GM12878 (cell line): ENCODE measurements around the gene PLPP3. TPM values are rescaled to one million over a fixed set of nuclear protein-coding genes. Genes with fewer than 3 reads are reported as not detected.

Experiments used
- FOXK2 ChIP-seq: fragments of 450-650 bp; IDR thresholded peaks from 2 replicates; pipeline ENCODE4 v1.6.1; 2017; ENCODE audit warnings: mild to moderate bottlenecking, moderate library complexity
- HDAC6 ChIP-seq: fragments of 200-600 bp; sonication (generic); IDR thresholded peaks from one replicate; pipeline ENCODE4 v1.8.0; 2017; ENCODE audit warnings: antibody characterized with exemption; ENCODE audit not compliant: unreplicated experiment
- STAT3 ChIP-seq: IDR thresholded peaks from 2 replicates; pipeline ENCODE4 v1.6.1; 2011; ENCODE audit warnings: low read depth, low read length, improper control_type of control experiment
- TARDBP ChIP-seq: IDR thresholded peaks from 2 replicates; pipeline ENCODE4 v1.6.1; 2016; ENCODE audit warnings: borderline replicate concordance
- TCF12 ChIP-seq: IDR thresholded peaks from 2 replicates; pipeline ENCODE4 v1.6.1; 2011; ENCODE audit warnings: low read depth, mild to moderate bottlenecking, low read length
- ZBTB40 ChIP-seq: fragments of 450-650 bp; IDR thresholded peaks from 2 replicates; pipeline ENCODE4 v1.6.1; 2016; ENCODE audit warnings: mild to moderate bottlenecking, moderate library complexity, borderline replicate concordance
- ZZZ3 ChIP-seq: IDR thresholded peaks from 2 replicates; pipeline ENCODE4 v1.6.1; 2011; ENCODE audit warnings: low read depth; ENCODE audit not compliant: control insufficient read depth, insufficient read length
- polyA plus RNA-seq, 11 experiments: library from polyadenylated mRNA; depleted of rRNA in 4 of 11; unstranded in 6 of 11; stranded (reverse) in 5 of 11; fragments of >200 nt; fragmentation: Nextera tagmentation in 4 of 11; fragmentation: Illumina TruSeq in 1 of 11; extraction: Ambion mirVana in 4 of 11; extraction: Trizol in 1 of 11; gene quantifications; 1 replicate in 1 of 11; 2 replicates in 10 of 11; pipeline versions ENCODE4 v1.2.1 to v1.2.3, GENCODE V29; 2011 to 2016; ENCODE audit warnings: inconsistent platforms in 2 of 11, missing spikeins in 2 of 11, low read depth in 1 of 11
- total RNA-seq, 4 experiments: library from RNA; depleted of rRNA in 3 of 4; stranded (reverse); fragments of >200 nt in 3 of 4; fragmentation: Illumina TruSeq in 1 of 4; extraction: Trizol in 1 of 4; gene quantifications; 2 replicates each; pipeline versions ENCODE4 v1.2.1 to v1.2.3, GENCODE V29; 2013 to 2021
- TF ChIP-seq, protein P1 (sequence below): fragments of 450-650 bp; IDR thresholded peaks from 2 replicates; pipeline ENCODE4 v1.6.1; 2017; ENCODE audit warnings: mild to moderate bottlenecking, low read depth, inconsistent platforms; ENCODE audit not compliant: poor library complexity, severe bottlenecking

The PLPP3 gene
- total and polyA plus RNA-seq, 10 of the 15 experiments (the other 5 are each of a cell fraction or from before 2014, with no cell fraction given) = 6.4 to 26.8 (median 9.5) TPM

- TF ChIP-seq ZBTB40 (no peak), ZZZ3 (no peak), HDAC6 (no peak), FOXK2 (no peak), TCF12 (no peak), STAT3 (no peak), TARDBP (no peak)
- TF ChIP-seq, protein P1, sequence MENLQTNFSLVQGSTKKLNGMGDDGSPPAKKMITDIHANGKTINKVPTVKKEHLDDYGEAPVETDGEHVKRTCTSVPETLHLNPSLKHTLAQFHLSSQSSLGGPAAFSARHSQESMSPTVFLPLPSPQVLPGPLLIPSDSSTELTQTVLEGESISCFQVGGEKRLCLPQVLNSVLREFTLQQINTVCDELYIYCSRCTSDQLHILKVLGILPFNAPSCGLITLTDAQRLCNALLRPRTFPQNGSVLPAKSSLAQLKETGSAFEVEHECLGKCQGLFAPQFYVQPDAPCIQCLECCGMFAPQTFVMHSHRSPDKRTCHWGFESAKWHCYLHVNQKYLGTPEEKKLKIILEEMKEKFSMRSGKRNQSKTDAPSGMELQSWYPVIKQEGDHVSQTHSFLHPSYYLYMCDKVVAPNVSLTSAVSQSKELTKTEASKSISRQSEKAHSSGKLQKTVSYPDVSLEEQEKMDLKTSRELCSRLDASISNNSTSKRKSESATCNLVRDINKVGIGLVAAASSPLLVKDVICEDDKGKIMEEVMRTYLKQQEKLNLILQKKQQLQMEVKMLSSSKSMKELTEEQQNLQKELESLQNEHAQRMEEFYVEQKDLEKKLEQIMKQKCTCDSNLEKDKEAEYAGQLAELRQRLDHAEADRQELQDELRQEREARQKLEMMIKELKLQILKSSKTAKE = no peak
- TF ChIP-seq, all 136 proteins: peak for 0
Measured at GRCh38 chr1:56478734-56479133, 100.6 kb downstream of the PLPP3 start (continued).
